AG10803 (cell line): ENCODE measurements around the gene ARID1B.
A peak's percentile ranks its signal among the peaks of the same experiment; 100 is the strongest.

Source experiments
- DNase-seq: peaks from one replicate; pipeline ENCODE4 v3.0.0; 2010; ENCODE audit warnings: low read depth
- H3K4me3 ChIP-seq: 2 replicates; pipeline ENCODE4 v1.5.1; 2011; ENCODE audit warnings: mild to moderate bottlenecking, low read length, control low read depth
- TF ChIP-seq, protein P1 (sequence below): conservative IDR thresholded peaks from 2 replicates; pipeline ENCODE4 v1.5.1; 2011; ENCODE audit warnings: mild to moderate bottlenecking, low read length, control low read depth, inconsistent platforms

Gene ARID1B

GRCh38 chr6:157151029-157151428, 373.9 kb downstream of the ARID1B start:
- H3K4me3 ChIP-seq, result no peak overlapping the region
- DNase-seq, result no peak
- TF ChIP-seq, protein P1, sequence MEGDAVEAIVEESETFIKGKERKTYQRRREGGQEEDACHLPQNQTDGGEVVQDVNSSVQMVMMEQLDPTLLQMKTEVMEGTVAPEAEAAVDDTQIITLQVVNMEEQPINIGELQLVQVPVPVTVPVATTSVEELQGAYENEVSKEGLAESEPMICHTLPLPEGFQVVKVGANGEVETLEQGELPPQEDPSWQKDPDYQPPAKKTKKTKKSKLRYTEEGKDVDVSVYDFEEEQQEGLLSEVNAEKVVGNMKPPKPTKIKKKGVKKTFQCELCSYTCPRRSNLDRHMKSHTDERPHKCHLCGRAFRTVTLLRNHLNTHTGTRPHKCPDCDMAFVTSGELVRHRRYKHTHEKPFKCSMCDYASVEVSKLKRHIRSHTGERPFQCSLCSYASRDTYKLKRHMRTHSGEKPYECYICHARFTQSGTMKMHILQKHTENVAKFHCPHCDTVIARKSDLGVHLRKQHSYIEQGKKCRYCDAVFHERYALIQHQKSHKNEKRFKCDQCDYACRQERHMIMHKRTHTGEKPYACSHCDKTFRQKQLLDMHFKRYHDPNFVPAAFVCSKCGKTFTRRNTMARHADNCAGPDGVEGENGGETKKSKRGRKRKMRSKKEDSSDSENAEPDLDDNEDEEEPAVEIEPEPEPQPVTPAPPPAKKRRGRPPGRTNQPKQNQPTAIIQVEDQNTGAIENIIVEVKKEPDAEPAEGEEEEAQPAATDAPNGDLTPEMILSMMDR, result no peak

DNA sequence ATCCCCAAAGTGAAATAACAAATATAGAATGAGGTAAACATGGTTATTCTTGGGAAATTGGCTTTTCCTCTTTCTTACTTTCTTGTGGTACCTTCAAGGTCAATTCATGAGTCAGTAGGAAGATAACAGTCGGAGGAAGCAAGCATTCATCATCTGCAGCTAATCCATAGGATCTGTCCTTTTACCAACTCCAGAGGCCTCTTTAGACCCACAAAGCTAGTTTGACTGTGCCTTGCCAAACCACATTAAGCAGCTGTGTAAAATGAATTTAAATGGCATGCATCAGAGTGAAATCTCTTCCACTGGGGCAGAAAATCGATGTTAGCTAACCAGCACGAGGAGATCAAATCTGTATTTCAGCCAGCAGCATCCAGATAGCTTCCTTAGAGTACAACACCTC, 374.8 kb downstream of the ARID1B start:
- DNase-seq, result peak; percentile 77
- TF ChIP-seq, protein P1, result no peak
- no peak overlapping the region for H3K4me3 ChIP-seq

DNA sequence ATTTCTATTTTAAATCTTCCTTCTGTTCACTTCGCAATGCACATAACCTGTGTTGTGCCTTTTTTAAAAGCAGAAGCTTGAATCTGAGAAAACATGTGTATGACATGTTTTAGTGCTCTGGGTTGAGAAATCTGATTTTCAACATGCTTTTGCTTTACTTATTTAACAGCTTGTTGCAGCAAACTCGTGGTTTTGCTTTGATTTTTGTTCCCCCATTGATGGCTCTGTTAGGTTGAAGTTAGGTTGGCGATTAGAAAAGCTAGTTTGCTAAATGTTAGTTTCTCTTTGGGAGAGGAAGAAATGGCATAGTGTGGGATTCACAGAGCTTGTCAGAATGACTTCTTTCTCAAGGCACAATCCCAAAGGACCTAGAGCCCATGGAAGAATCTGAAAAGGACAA, 375.4 kb downstream of the ARID1B start:
- TF ChIP-seq, protein P1, result no peak
- H3K4me3 ChIP-seq, result no peak overlapping the region
- DNase-seq, result peak; percentile 18

GRCh38 chr6:157155804-157156203, 378.6 kb downstream of the ARID1B start:
- TF ChIP-seq, protein P1, result no peak
- H3K4me3 ChIP-seq, result no peak overlapping the region
- DNase-seq, result no peak

DNA sequence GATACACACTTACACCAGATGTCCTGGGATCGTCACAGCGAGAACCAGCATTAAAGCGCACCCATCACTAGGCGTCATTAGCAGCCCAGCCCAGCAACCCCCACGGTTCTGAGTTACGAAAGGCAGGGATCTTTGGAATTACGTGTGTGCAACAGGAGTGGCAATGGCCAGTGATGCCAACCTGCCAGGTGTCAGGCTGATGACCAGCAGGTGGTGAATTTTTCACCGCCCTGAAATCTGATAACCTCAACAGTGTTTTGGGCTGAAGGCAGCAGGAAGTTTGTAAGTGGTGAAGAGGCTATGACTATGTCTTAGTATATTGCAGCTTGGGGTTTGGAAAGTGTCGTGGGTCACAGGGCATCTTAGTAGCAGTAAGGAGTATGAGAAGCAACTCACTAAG, 380.1 kb downstream of the ARID1B start:
- no peak overlapping the region for H3K4me3 ChIP-seq
- no peak for DNase-seq
- TF ChIP-seq, protein P1, result no peak

GRCh38 chr6:157158456-157158855, 381.3 kb downstream of the ARID1B start:
- DNase-seq, result no peak
- H3K4me3 ChIP-seq, result no peak overlapping the region
- TF ChIP-seq, protein P1, result no peak

DNA sequence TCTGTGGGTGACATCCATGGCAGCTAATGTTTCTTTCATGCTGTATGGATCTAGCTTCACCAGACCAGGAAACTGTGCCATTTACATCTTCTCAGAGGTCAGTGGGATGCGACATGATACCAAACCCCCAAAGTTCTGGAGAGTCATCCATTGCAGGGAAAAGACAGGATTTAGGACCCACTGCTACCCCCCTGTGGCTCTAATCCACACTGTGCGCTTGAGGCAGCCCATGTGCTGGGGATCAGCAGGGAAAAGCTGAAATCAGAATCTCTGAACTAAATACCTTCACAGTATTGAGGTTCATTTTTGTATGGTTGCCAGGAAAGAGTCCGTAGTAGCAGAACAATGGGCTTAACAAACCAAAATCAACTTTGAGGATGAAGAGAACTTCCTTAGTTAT, 381.7 kb downstream of the ARID1B start:
- no peak overlapping the region for H3K4me3 ChIP-seq
- TF ChIP-seq, protein P1, result no peak
- DNase-seq, result no peak
